Sigmoid colon (tissue), 4 donors: ENCODE measurements around the gene EIPR1.

Experiments used
- EP300 ChIP-seq, 4 donors: sonication (generic); formaldehyde crosslinking; IDR thresholded peaks; one replicate each; pipeline ENCODE4 v1.6.1; 2017; ENCODE audit warnings: antibody characterized with exemption in 4 of 4
- POLR2A ChIP-seq, 2 donors: fragments of 450-650 bp; IDR thresholded peaks; one replicate each; pipeline ENCODE4 v1.6.1; 2016; ENCODE audit warnings: antibody characterized with exemption in 2 of 2, mild to moderate bottlenecking in 2 of 2, moderate library complexity in 2 of 2
- TF ChIP-seq, protein P1 (sequence below), 4 experiments: fragments of 450-650 bp in 3 of 4; fragments of 200-600 bp in 1 of 4; IDR thresholded peaks; one replicate each; pipeline ENCODE4 v1.5.1; 2016 to 2019; ENCODE audit warnings: antibody characterized with exemption in 4 of 4, mild to moderate bottlenecking in 3 of 4, moderate library complexity in 2 of 4

DNA sequence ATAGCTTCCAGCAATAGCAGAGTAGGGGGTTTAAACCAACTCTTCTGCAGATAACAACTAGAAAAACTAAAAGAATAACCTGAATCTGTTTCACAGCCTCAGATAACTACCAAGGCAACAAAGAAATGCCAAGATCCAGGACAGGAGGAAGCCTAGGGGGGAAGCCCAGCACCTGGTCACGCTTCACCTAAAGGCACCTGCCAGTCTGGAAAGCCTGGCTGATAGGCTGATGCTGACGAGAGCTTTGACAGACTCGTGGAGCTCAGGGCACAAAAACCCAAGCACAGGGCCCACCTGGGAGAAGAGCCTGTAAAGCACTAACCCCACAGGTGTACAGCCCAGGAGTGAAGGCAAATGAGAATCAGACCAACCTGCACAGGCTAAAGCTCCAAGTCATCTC, 22.6 kb downstream of the EIPR1 start:
- TF ChIP-seq EP300 (IDR thresholded peaks at IDR 0.05) (no peak), POLR2A (IDR thresholded peaks at IDR 0.05) (no peak)
- TF ChIP-seq, protein P1, sequence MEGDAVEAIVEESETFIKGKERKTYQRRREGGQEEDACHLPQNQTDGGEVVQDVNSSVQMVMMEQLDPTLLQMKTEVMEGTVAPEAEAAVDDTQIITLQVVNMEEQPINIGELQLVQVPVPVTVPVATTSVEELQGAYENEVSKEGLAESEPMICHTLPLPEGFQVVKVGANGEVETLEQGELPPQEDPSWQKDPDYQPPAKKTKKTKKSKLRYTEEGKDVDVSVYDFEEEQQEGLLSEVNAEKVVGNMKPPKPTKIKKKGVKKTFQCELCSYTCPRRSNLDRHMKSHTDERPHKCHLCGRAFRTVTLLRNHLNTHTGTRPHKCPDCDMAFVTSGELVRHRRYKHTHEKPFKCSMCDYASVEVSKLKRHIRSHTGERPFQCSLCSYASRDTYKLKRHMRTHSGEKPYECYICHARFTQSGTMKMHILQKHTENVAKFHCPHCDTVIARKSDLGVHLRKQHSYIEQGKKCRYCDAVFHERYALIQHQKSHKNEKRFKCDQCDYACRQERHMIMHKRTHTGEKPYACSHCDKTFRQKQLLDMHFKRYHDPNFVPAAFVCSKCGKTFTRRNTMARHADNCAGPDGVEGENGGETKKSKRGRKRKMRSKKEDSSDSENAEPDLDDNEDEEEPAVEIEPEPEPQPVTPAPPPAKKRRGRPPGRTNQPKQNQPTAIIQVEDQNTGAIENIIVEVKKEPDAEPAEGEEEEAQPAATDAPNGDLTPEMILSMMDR (IDR thresholded peaks at IDR 0.05): no peak
